Testis (tissue), 3 donors: ENCODE data around the gene VPS26C. TPM values are rescaled to one million over a fixed set of nuclear protein-coding genes. Genes with fewer than 3 reads are reported as not detected.
"Not testable (repeated sequence)": the region's sequence is repeated elsewhere in the genome, so short reads cannot be mapped to it uniquely, and the experiment has no call there.

ENCODE experiments used
- DNase-seq: peaks from one replicate; pipeline ENCODE4 v3.0.0-alpha.2; 2019
- H3K27ac ChIP-seq, 2 donors: fragments of 200-600 bp; sonication (generic); one replicate each; pipeline ENCODE4 v1.5.1; 2019
- H3K27me3 ChIP-seq: fragments of 200-600 bp; sonication (generic); one replicate; pipeline ENCODE4 v1.5.1; 2019
- H3K36me3 ChIP-seq: fragments of 200-600 bp; sonication (generic); one replicate; pipeline ENCODE4 v1.5.1; 2017; ENCODE audit warnings: low read depth; ENCODE audit errors: missing control alignments
- H3K4me1 ChIP-seq: fragments of 200-600 bp; sonication (generic); one replicate; pipeline ENCODE4 v1.5.1; 2019
- H3K4me3 ChIP-seq, 2 donors: fragments of 200-600 bp; sonication (generic); one replicate each; pipeline ENCODE4 v1.5.1; 2017 to 2019
- H3K9me3 ChIP-seq: fragments of 200-600 bp; sonication (generic); one replicate; pipeline ENCODE4 v1.5.1; 2017
- POLR2A ChIP-seq: fragments of 450-650 bp; IDR thresholded peaks from one replicate; pipeline ENCODE4 v1.6.1; 2017; ENCODE audit warnings: antibody characterized with exemption, mild to moderate bottlenecking, moderate library complexity
- WGBS, 2 donors: methylation state at CpG; one replicate each; pipeline ENCODE4 v1.1.5; 2018; 5-methylcytosine and 5-hydroxymethylcytosine counted together
- intact Hi-C: fragments of 100-400 bp; cut with DNase I; formaldehyde crosslinking; loops from one replicate; pipeline ENCODE4 v1.15.1; 2023; ENCODE audit warnings: low total_unique reads
- polyA plus RNA-seq: library from polyadenylated mRNA; stranded (reverse); fragments of 350-450 nt; fragmentation: Illumina TruSeq; extraction: RNeasy Lipid Tissue Mini Kit (QIAGEN cat#74804); gene quantifications from one replicate; pipeline ENCODE4 v1.2.3, GENCODE V29; 2014; ENCODE audit warnings: low read depth, low replicate concordance; ENCODE audit not compliant: insufficient read depth
- total RNA-seq, 2 donors: library from RNA; depleted of rRNA; stranded (reverse); fragments of >200 nt; gene quantifications; one replicate each; pipeline ENCODE4 v1.2.3, GENCODE V29; 2016
- TF ChIP-seq, protein P1 (sequence below), 3 experiments: fragments of 450-650 bp in 2 of 3; fragments of 200-600 bp in 1 of 3; sonication (generic) in 1 of 3; IDR thresholded peaks; one replicate each; pipeline ENCODE4 v1.5.1; 2016 to 2019; ENCODE audit warnings: antibody characterized with exemption in 3 of 3, mild to moderate bottlenecking in 2 of 3, moderate library complexity in 1 of 3

VPS26C gene
- total and polyA plus RNA-seq, 3 donors from 2014 or later: 25.3 to 48.1 (median 46.5) TPM

DNA sequence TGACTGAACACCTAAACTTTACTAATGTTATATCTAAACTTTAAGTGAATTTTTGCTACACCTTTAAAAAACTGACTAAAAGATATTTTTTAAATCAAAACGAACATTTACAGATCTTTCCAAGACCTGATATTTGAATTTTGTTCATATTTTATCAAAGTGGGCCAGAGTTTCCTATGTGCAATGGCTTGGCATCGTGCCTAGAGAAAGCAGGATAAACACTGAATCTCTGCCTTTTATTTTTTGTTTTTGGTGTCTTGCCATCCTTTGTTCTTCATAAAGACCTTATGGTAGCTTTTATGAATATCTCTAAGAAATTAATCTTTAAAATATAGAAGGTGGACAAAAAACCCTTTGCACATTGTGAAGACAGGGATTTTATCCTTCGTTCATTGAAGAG is 25.8 kb upstream of the VPS26C start:
- TF ChIP-seq POLR2A: no peak
- TF ChIP-seq, protein P1, sequence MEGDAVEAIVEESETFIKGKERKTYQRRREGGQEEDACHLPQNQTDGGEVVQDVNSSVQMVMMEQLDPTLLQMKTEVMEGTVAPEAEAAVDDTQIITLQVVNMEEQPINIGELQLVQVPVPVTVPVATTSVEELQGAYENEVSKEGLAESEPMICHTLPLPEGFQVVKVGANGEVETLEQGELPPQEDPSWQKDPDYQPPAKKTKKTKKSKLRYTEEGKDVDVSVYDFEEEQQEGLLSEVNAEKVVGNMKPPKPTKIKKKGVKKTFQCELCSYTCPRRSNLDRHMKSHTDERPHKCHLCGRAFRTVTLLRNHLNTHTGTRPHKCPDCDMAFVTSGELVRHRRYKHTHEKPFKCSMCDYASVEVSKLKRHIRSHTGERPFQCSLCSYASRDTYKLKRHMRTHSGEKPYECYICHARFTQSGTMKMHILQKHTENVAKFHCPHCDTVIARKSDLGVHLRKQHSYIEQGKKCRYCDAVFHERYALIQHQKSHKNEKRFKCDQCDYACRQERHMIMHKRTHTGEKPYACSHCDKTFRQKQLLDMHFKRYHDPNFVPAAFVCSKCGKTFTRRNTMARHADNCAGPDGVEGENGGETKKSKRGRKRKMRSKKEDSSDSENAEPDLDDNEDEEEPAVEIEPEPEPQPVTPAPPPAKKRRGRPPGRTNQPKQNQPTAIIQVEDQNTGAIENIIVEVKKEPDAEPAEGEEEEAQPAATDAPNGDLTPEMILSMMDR (IDR thresholded peaks at IDR 0.05): no peak
- H3K4me1 ChIP-seq: peaks cover 4% of the 10 kb centered on the region
- H3K27me3 ChIP-seq: no peaks in the 10 kb centered on the region
- H3K27ac ChIP-seq: no peak overlapping the region
- intact Hi-C loops: no loop called here
- no peaks in the 10 kb centered on the region for H3K36me3 ChIP-seq
- 31 to 45% methylated on average over 3 of the region's 3 CpGs for WGBS, 2 donors
- H3K4me3 ChIP-seq: no peak overlapping the region
- no peaks in the 10 kb centered on the region for H3K9me3 ChIP-seq
- DNase-seq: no peak

DNA sequence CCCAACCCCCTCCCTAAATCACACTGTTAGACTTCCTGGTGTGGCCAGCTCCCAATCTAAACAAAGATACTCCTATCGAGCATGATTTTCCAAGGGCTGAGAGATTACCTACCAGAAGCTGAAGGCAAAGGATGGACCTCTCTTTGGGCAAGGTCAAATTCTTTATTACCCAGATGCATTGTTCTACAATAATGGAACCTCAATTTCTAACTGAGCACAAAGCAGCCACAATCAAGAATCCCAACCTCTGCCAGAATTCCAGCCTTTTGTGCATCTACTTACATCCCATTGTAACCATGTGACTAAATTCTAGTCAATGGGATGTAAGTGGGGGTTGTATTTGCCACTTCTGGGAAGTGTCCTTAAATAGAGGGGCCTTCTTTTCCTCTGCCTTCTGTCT is 24.9 kb upstream of the VPS26C start:
- Histone ChIP-seq H3K4me1 (peaks cover 4% of the 10 kb centered on the region), H3K27ac (no peak overlapping the region), H3K36me3 (no peaks in the 10 kb centered on the region), H3K27me3 (no peaks in the 10 kb centered on the region), H3K9me3 (no peaks in the 10 kb centered on the region), H3K4me3 (no peak overlapping the region)
- 20 to 38% methylated on average over 1 of the region's 1 CpG for whole genome bisulfite sequencing, 2 donors
- TF ChIP-seq, protein P1 (IDR thresholded peaks at IDR 0.05): no peak
- no peak for TF ChIP-seq POLR2A
- intact Hi-C loops: no loop called here
- DNase-seq: no peak

DNA sequence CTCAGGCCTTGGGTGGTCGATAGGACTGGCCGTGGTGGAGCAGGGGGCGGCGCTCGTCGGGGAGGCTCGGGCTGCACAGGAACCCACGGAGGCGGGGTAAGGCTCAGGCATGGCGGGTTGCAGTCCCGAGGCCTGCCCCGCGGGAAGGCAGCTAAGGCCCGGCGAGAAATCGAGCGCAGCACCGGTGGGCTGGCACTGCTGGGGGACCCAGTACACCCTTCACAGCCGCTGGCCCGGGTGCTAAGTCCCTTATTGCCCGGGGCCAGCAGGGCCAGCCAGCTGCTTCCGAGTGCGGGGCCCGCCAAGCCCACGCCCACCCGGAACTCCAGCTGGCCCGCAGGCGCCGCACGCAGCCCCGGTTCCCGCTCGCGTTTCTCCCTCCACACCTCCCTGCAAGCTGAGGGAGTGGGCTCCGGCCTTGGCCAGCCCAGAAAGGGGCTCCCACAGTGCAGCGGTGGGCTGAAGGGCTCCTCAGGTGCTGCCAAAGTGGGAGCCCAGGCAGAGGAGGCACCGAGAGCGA is 16.1 kb upstream of the VPS26C start:
- intact Hi-C loops, H3K27me3 ChIP-seq, H3K9me3 ChIP-seq, DNase-seq, H3K36me3 ChIP-seq, H3K4me1 ChIP-seq: not testable (repeated sequence)
- 83 to 89% methylated on average over 6 to 35 of the region's 38 CpGs for WGBS, 2 donors
- Histone ChIP-seq H3K4me3 (peak overlapping the region; percentile 18 to 41), H3K27ac (peak overlapping the region in 1 of 2 donors; percentile 31)

DNA sequence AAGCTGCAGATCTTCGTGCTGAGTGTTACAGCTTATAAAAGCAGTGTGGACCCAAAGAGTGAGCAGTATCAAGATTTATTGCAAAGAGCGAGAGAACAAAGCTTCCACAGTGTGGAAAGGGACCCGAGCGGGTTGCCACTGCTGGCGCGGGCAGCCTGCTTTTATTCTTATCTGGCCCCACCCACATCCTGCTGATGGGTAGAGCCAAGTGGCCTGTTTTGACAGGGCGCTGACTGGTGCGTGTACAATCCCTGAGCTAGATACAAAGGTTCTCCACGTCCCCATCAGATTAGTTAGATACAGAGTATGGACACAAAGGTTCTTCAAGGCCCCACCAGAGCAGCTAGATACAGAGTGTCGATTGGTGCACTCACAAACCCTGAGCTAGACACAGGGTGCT is 15.5 kb upstream of the VPS26C start:
- H3K27me3 ChIP-seq, H3K36me3 ChIP-seq, H3K27ac ChIP-seq, intact Hi-C loops, H3K9me3 ChIP-seq, H3K4me1 ChIP-seq: not testable (repeated sequence)
- peak; percentile 86 for DNase-seq
- WGBS, 2 donors: 28 to 48% methylated on average over 9 to 10 of the region's 10 CpGs
- H3K4me3 ChIP-seq: peak overlapping the region in 1 of 2 donors; percentile 41

DNA sequence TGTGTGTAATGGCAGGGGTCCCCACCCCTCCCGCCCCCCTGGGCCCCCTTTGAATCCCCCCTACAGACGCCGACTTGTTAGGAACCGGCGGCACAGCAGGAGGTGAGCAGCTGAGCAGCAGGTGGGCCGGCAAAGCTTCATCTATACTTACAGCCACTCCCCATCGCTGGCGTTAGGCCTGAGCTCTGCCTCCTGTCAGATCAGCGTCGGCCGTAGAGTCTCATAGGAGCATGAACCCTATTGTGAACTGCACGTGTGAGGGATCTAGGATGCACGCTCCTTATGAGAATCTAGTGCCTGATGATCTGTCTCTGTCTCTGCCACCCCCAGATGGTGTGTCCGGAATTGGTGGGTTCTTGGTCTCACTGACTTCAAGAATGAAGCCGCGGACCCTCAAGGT is 14.9 kb upstream of the VPS26C start:
- no peaks in the 10 kb centered on the region for H3K27me3 ChIP-seq
- no peak overlapping the region for H3K4me3 ChIP-seq
- TF ChIP-seq, protein P1 (IDR thresholded peaks at IDR 0.05): no peak
- no peak for TF ChIP-seq POLR2A
- peak; percentile 37 for DNase-seq
- H3K4me1 ChIP-seq: no peaks in the 10 kb centered on the region
- 38 to 42% methylated on average over 8 to 16 of the region's 16 CpGs for WGBS, 2 donors
- H3K36me3 ChIP-seq: no peaks in the 10 kb centered on the region
- H3K9me3 ChIP-seq: no peaks in the 10 kb centered on the region
- intact Hi-C loops: no loop called here
- H3K27ac ChIP-seq: no peak overlapping the region

DNA sequence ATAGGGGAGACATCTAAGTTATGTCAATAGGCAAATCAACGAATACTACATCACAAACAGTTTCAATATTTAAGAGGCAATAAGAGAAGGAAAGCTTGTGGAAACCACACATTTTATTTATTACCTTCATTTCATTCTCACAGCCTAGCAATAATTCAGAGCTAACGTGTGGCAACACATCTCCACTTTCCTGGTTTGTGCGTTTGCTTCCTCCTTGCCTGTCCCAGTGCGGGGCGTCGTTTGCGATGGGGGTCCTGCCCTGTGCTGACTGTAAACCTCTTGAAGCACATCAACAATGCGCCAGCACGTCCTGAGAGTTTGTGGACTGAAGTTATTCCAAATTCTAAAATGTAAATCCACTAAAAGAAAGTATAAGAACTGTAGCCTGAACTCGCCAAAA is 14.4 kb upstream of the VPS26C start:
- intact Hi-C loops: no loop called here
- H3K36me3 ChIP-seq: no peaks in the 10 kb centered on the region
- no peak for TF ChIP-seq POLR2A
- TF ChIP-seq, protein P1 (IDR thresholded peaks at IDR 0.05): no peak
- no peak overlapping the region for H3K4me3 ChIP-seq
- DNase-seq: no peak
- no peaks in the 10 kb centered on the region for H3K27me3 ChIP-seq
- H3K27ac ChIP-seq: no peak overlapping the region
- WGBS, 2 donors: 49 to 51% methylated on average over 10 of the region's 10 CpGs
- H3K9me3 ChIP-seq: no peaks in the 10 kb centered on the region
- H3K4me1 ChIP-seq: no peaks in the 10 kb centered on the region

DNA sequence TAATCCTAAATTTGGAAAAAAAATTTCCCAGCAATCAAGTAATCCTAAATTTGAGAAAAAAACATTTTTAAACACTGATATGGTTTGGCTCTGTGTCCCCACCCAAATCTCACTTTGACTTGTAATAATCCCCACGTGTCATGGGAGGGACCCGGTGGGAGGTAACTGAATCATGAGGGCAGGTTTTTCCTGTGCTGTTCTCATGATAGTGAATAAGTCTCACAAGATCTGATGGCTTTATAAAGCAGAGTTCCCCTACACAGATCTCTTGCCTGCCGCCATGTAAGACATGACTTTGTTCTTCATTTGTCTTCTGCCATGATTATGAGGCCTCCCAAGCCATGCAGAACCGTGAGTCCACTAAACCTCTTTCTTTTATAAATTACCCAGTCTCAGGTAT is 12.1 kb upstream of the VPS26C start:
- H3K4me3 ChIP-seq, intact Hi-C loops, H3K4me1 ChIP-seq, H3K36me3 ChIP-seq, H3K27me3 ChIP-seq, DNase-seq, H3K27ac ChIP-seq, H3K9me3 ChIP-seq: not testable (repeated sequence)
- 91 to 92% methylated on average over 4 of the region's 4 CpGs for WGBS, 2 donors
